ENCODE results near the gene SAAL1. TPM values are rescaled to one million over a fixed set of nuclear protein-coding genes. Genes with fewer than 3 reads are reported as not detected.
A peak's percentile ranks its signal among the peaks of the same experiment; 100 is the strongest.
"Not testable (repeated sequence)": the region's sequence is repeated elsewhere in the genome, so short reads cannot be mapped to it uniquely, and the experiment has no call there.

The SAAL1 gene
- polyA plus RNA-seq, 2 donors: 6.4 to 7.2 TPM

DNA sequence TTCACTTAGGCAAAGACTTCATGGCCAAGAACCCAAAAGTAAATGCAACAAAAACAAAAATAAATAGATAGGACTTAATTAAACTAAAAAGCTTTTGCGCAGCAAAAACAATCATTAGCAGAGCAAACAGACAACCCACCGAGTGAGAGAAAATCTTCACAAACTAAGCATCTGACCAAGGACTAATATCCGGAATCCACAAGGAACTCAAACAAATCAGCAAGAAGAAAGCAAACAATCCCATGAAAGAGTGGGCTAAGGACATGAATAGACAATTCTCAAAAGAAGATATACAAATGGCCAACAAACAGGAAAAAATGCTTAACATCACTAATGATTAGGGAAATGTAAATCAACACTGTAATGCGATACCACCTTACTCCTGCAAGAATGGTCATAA, 25.2 kb upstream of the SAAL1 start:
- not testable (repeated sequence) for H3K9me3 ChIP-seq (ENCODE audit: control insufficient read depth in 2 of 2, insufficient read depth in 1 of 2, low read depth in 1 of 2, low read length in 1 of 2); H3K36me3 ChIP-seq (ENCODE audit: control insufficient read depth in 2 of 2, insufficient read depth in 2 of 2, low read length in 1 of 2); H3K4me3 ChIP-seq (ENCODE audit: low read depth in 1 of 2, low read length in 2 of 2); H3K27ac ChIP-seq (ENCODE audit: low read depth in 2 of 2, low read length in 1 of 2); H3K4me1 ChIP-seq (ENCODE audit: control insufficient read depth in 2 of 2, insufficient read depth in 2 of 2, low read length in 1 of 2); H3K27me3 ChIP-seq (ENCODE audit: control insufficient read depth in 1 of 2, insufficient read depth in 2 of 2, low read length in 2 of 2)
- 74 to 86% methylated on average over 4 of the region's 4 CpGs for WGBS, 2 donors

DNA sequence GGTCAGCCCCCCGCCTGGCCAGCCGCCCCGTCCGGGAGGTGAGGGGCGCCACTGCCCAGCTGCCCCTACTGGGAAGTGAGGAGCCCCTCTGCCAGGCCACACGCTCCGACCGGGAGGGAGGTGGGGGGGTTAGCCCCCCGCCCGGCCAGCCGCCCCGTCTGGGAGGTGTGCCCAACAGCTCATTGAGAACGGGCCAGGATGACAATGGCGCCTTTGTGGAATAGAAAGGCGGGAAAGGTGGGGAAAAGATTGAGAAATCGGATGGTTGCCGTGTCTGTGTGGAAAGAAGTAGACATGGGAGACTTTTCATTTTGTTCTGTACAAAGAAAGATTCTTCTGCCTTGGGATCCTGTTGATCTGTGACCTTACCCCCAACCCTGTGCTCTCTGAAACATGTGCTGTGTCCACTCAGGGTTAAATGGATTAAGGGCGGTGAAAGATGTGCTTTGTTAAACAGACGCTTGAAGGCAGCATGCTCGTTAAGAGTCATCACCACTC, 15.5 kb upstream of the SAAL1 start:
- WGBS, 2 donors: 75 to 89% methylated on average over 16 to 20 of the region's 20 CpGs
- not testable (repeated sequence) for H3K27ac ChIP-seq (ENCODE audit: low read depth in 2 of 2, low read length in 1 of 2); H3K36me3 ChIP-seq (ENCODE audit: control insufficient read depth in 2 of 2, insufficient read depth in 2 of 2, low read length in 1 of 2); H3K27me3 ChIP-seq (ENCODE audit: control insufficient read depth in 1 of 2, insufficient read depth in 2 of 2, low read length in 2 of 2); H3K4me1 ChIP-seq (ENCODE audit: control insufficient read depth in 2 of 2, insufficient read depth in 2 of 2, low read length in 1 of 2); H3K4me3 ChIP-seq (ENCODE audit: low read depth in 1 of 2, low read length in 2 of 2); H3K9me3 ChIP-seq (ENCODE audit: control insufficient read depth in 2 of 2, insufficient read depth in 1 of 2, low read depth in 1 of 2, low read length in 1 of 2)

DNA sequence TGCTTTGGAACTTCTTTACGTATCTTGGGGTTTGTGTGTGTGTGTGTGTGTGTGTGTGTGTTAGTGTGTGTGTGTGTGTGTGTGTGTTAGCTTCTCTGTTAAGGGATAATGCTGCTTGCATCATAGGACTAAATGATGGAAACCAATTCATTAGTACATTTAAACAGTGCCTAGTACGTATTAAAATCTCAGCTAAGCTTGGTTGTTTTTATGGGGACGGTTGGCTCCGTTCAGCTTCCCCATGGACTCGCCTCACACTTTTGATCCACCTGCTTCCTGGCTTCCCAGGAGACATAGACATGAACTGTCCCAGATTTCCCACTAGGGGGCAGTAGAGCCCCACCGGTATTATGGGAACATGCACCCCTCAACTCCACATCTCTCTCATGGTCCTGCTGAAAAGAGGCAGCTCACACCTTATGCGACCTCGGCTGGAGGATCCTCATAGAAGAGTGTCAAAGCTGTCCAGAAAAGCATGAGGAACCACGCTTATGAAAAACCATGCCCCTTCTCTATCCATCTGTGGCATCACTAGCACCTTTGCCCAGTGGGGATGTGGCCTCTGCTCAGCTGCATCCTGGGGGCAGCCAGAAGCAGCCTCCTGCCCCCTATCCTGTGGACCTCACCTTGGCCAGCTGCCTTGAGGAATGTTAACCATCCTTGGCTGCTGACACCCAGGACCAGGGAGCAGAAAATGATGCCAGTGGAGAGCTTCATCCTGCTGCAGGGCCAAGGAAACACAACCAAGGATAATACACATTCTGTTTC, 9.7 kb upstream of the SAAL1 start:
- Histone ChIP-seq H3K4me1 (ENCODE audit: control insufficient read depth in 2 of 2, insufficient read depth in 2 of 2, low read length in 1 of 2) (no peaks in the 10 kb centered on the region), H3K36me3 (ENCODE audit: control insufficient read depth in 2 of 2, insufficient read depth in 2 of 2, low read length in 1 of 2) (no peaks in the 10 kb centered on the region), H3K9me3 (ENCODE audit: control insufficient read depth in 2 of 2, insufficient read depth in 1 of 2, low read depth in 1 of 2, low read length in 1 of 2) (no peaks in the 10 kb centered on the region), H3K4me3 (ENCODE audit: low read depth in 1 of 2, low read length in 2 of 2) (no peak overlapping the region), H3K27me3 (ENCODE audit: control insufficient read depth in 1 of 2, insufficient read depth in 2 of 2, low read length in 2 of 2) (no peaks in the 10 kb centered on the region), H3K27ac (ENCODE audit: low read depth in 2 of 2, low read length in 1 of 2) (no peak overlapping the region)
- WGBS, 2 donors: 3 to 5% methylated on average over 9 of the region's 9 CpGs

DNA sequence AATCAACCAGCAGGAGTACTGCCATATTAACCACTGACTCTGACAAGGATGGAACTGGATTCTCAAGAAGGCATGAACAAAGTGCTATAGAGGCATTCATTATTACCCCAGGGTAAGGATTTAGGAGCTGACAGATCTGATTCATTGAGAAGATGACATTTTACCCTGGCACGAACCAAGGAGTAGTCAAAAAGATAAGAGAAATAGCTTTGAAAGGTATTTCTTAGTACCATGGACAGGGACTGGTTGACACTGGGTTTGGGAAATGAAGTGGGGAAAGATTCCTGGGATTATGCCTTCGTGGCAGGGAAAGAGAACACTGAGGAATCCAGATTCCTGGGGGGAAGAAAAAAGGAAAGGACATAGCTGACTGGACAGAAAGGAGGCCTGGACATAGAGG, 5.1 kb upstream of the SAAL1 start:
- no peaks in the 10 kb centered on the region for H3K4me1 ChIP-seq (ENCODE audit: control insufficient read depth in 2 of 2, insufficient read depth in 2 of 2, low read length in 1 of 2)
- H3K36me3 ChIP-seq (ENCODE audit: control insufficient read depth in 2 of 2, insufficient read depth in 2 of 2, low read length in 1 of 2): no peaks in the 10 kb centered on the region
- H3K27ac ChIP-seq (ENCODE audit: low read depth in 2 of 2, low read length in 1 of 2): no peak overlapping the region
- WGBS, 2 donors: 18 to 21% methylated on average over 2 of the region's 2 CpGs
- H3K4me3 ChIP-seq (ENCODE audit: low read depth in 1 of 2, low read length in 2 of 2): no peak overlapping the region
- H3K27me3 ChIP-seq (ENCODE audit: control insufficient read depth in 1 of 2, insufficient read depth in 2 of 2, low read length in 2 of 2): no peaks in the 10 kb centered on the region
- no peaks in the 10 kb centered on the region for H3K9me3 ChIP-seq (ENCODE audit: control insufficient read depth in 2 of 2, insufficient read depth in 1 of 2, low read depth in 1 of 2, low read length in 1 of 2)

DNA sequence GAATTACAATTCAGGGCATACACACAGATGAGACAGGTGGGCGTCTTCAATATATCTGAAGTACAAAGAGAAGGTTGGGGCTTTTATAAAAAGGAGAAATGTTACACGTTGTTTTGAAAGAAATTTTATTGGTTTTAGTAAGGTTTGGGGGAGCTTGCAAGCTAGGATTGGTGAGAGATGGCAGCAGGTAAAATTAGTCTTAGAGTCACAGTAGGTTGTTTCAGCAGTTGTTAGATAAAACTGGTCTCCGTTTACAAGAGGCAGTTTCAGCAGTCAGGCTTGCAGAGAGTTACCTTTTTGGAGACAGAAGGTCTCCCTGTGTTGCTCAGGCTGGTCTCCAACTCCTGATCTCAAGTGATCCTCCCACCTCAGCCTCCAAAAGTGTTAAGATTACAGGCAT, 2.4 kb upstream of the SAAL1 start:
- Histone ChIP-seq H3K4me3 (ENCODE audit: low read depth in 1 of 2, low read length in 2 of 2) (no peak overlapping the region), H3K4me1 (ENCODE audit: control insufficient read depth in 2 of 2, insufficient read depth in 2 of 2, low read length in 1 of 2) (no peaks in the 10 kb centered on the region), H3K36me3 (ENCODE audit: control insufficient read depth in 2 of 2, insufficient read depth in 2 of 2, low read length in 1 of 2) (no peaks in the 10 kb centered on the region), H3K27ac (ENCODE audit: low read depth in 2 of 2, low read length in 1 of 2) (no peak overlapping the region), H3K9me3 (ENCODE audit: control insufficient read depth in 2 of 2, insufficient read depth in 1 of 2, low read depth in 1 of 2, low read length in 1 of 2) (no peaks in the 10 kb centered on the region), H3K27me3 (ENCODE audit: control insufficient read depth in 1 of 2, insufficient read depth in 2 of 2, low read length in 2 of 2) (no peaks in the 10 kb centered on the region)
- WGBS, 2 donors: 63 to 66% methylated on average over 3 of the region's 3 CpGs

DNA sequence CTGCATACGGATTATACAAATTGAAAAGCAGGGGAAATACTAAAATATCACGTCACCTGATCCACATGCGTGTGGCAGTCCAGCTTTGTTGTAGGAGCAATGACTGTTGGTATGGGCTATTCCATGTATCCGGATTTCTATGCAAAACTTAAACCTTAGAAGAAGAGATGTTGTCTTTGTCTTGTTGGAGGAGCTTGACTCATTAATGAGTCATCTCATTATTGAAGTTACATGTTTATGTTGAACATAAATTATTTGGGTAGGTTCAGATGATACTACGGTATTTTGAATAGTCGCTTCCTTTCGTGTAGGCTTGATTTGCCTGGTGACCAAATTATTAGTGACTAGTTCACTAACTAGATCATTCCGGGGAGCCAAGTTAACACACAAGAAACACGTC, 806 bp upstream of the SAAL1 start:
- no peak overlapping the region for H3K4me3 ChIP-seq (ENCODE audit: low read depth in 1 of 2, low read length in 2 of 2)
- H3K9me3 ChIP-seq (ENCODE audit: control insufficient read depth in 2 of 2, insufficient read depth in 1 of 2, low read depth in 1 of 2, low read length in 1 of 2): no peaks in the 10 kb centered on the region
- no peaks in the 10 kb centered on the region for H3K27me3 ChIP-seq (ENCODE audit: control insufficient read depth in 1 of 2, insufficient read depth in 2 of 2, low read length in 2 of 2)
- no peaks in the 10 kb centered on the region for H3K4me1 ChIP-seq (ENCODE audit: control insufficient read depth in 2 of 2, insufficient read depth in 2 of 2, low read length in 1 of 2)
- 71 to 75% methylated on average over 9 of the region's 9 CpGs for WGBS, 2 donors
- H3K36me3 ChIP-seq (ENCODE audit: control insufficient read depth in 2 of 2, insufficient read depth in 2 of 2, low read length in 1 of 2): no peaks in the 10 kb centered on the region
- no peak overlapping the region for H3K27ac ChIP-seq (ENCODE audit: low read depth in 2 of 2, low read length in 1 of 2)

DNA sequence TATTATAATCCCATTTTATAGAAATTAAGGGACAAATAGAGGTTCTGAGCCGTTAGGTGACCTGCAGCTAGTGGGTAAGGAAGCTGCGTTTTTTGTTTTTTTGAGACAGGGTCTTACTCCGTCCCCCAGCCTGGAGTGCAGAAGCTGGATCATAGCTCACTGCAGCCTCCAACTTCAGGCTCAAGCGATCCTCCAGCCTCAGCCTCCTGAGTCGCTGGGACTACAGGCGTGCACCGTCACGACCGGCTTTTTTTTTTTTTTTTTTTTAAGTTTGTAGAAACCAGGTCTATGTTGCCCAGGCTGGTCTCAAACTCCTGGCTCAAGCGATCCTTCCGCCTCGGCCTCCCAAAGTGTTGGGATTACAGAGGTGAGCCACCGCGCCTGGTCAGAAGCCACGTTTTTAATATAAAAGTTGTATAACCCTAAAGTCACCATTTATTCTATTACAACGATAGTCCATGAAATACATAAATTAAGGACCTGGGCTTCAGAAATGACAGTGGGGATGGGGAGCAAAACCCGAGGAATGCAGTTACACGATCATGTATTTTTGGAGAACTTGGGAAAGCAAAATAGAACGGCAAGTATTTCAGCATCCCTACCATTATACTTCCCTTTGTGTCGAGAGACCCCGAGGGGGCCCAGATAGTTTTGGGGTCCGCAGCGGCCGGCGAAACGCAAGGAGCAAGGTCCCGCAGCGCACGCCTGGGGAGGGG, 638 bp downstream of the SAAL1 start:
- H3K27ac ChIP-seq (ENCODE audit: low read depth in 2 of 2, low read length in 1 of 2): peak overlapping the region in 1 of 2 donors; percentile 34
- H3K4me1 ChIP-seq (ENCODE audit: control insufficient read depth in 2 of 2, insufficient read depth in 2 of 2, low read length in 1 of 2): no peaks in the 10 kb centered on the region
- H3K4me3 ChIP-seq (ENCODE audit: low read depth in 1 of 2, low read length in 2 of 2): peak overlapping the region; percentile 89 to 93
- no peaks in the 10 kb centered on the region for H3K9me3 ChIP-seq (ENCODE audit: control insufficient read depth in 2 of 2, insufficient read depth in 1 of 2, low read depth in 1 of 2, low read length in 1 of 2)
- WGBS, 2 donors: 21 to 22% methylated on average over 29 of the region's 29 CpGs
- no peaks in the 10 kb centered on the region for H3K36me3 ChIP-seq (ENCODE audit: control insufficient read depth in 2 of 2, insufficient read depth in 2 of 2, low read length in 1 of 2)
- no peaks in the 10 kb centered on the region for H3K27me3 ChIP-seq (ENCODE audit: control insufficient read depth in 1 of 2, insufficient read depth in 2 of 2, low read length in 2 of 2)

DNA sequence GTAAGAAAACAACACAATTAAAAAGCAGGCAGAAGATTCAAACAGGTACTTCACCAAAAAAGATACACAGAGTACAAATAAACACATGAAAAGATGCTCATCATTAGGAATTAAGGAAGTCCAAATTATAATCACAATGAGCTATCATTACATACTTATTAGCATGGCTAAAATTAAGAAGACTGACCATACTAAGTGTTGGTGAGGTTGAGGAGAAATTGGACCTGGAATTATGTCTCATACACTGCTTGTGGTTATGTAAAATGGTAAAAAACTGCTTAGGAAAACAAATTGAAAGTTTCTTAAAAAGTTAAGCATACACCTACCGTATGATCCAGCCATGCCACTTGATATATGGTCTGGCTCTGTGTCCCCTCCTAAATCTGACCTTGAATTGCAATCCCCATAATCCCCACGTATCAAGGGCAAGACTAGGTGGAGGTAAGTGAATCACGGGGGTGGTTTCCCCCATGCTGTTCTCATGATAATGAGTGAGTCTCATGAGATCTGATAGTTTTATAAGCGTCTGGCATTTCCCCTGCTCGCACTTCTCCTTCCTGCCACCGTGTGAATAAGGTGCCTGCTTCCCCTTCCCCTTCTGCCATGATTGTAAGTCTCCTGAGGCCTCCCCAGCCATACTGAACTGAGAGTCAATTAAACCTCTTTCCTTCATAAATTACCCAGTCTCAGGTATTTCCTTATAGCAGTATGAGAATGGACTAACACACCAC, 4.8 kb downstream of the SAAL1 start:
- peaks cover 0 to 3% of the 10 kb centered on the region in 2 donors for H3K36me3 ChIP-seq (ENCODE audit: control insufficient read depth in 2 of 2, insufficient read depth in 2 of 2, low read length in 1 of 2)
- no peaks in the 10 kb centered on the region for H3K9me3 ChIP-seq (ENCODE audit: control insufficient read depth in 2 of 2, insufficient read depth in 1 of 2, low read depth in 1 of 2, low read length in 1 of 2)
- 43 to 73% methylated on average over 6 of the region's 6 CpGs for WGBS, 2 donors
- no peak overlapping the region for H3K4me3 ChIP-seq (ENCODE audit: low read depth in 1 of 2, low read length in 2 of 2)
- H3K27ac ChIP-seq (ENCODE audit: low read depth in 2 of 2, low read length in 1 of 2): no peak overlapping the region
- no peaks in the 10 kb centered on the region for H3K27me3 ChIP-seq (ENCODE audit: control insufficient read depth in 1 of 2, insufficient read depth in 2 of 2, low read length in 2 of 2)
- H3K4me1 ChIP-seq (ENCODE audit: control insufficient read depth in 2 of 2, insufficient read depth in 2 of 2, low read length in 1 of 2): no peaks in the 10 kb centered on the region

DNA sequence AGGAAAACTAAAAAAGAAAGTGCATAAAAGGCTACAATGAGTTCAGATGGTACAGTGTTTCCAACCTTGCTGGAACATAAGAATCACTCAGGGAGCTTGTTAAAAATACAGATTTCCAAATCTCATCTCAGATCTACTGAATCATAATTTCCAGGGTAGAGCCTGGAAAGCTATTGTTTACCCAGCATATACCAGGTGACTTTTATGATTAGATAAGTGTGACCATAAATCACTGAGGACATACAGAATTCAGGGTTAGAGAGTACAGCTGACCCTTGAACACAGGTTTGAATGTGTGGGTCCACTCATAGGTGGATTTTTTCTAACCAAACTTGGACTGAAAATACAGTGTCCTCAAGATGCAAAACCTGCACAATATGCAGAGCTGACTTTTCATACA, 11.9 kb downstream of the SAAL1 start:
- H3K27me3 ChIP-seq (ENCODE audit: control insufficient read depth in 1 of 2, insufficient read depth in 2 of 2, low read length in 2 of 2): no peaks in the 10 kb centered on the region
- no peak overlapping the region for H3K4me3 ChIP-seq (ENCODE audit: low read depth in 1 of 2, low read length in 2 of 2)
- H3K36me3 ChIP-seq (ENCODE audit: control insufficient read depth in 2 of 2, insufficient read depth in 2 of 2, low read length in 1 of 2): peaks cover 3 to 4% of the 10 kb centered on the region in 2 donors
- no peaks in the 10 kb centered on the region for H3K9me3 ChIP-seq (ENCODE audit: control insufficient read depth in 2 of 2, insufficient read depth in 1 of 2, low read depth in 1 of 2, low read length in 1 of 2)
- no peak overlapping the region for H3K27ac ChIP-seq (ENCODE audit: low read depth in 2 of 2, low read length in 1 of 2)
- H3K4me1 ChIP-seq (ENCODE audit: control insufficient read depth in 2 of 2, insufficient read depth in 2 of 2, low read length in 1 of 2): no peaks in the 10 kb centered on the region
